Stimulated activated CD4-positive, alpha-beta T cell treated with anti-CD3 and anti-CD28 coated beads, Interleukin-1b, Interleukin-23, amount 100 ng/mL, for 24 hours (primary cell): ENCODE results near the gene SLC10A7.

Experiments used
- DNase-seq, 4 experiments: peaks; one replicate each; pipeline ENCODE4 v3.0.0-alpha.2; 2020; ENCODE audit warnings: low read depth in 4 of 4, low spot score in 1 of 4

SLC10A7 gene

GRCh38 chr4:146222313-146222712, 299.4 kb downstream of the SLC10A7 start:
- no peak for DNase-seq

- DNase-seq = no peak
Observed at GRCh38 chr4:146214238-146214637, 307.5 kb downstream of the SLC10A7 start, which contains the start of gene REELD1. Gene REELD1 (plus strand): TSS chr4:146214538. CDS start chr4:146216953, 2,415 bp downstream.

GRCh38 chr4:146212781-146213180, 309.0 kb downstream of the SLC10A7 start:
- DNase-seq = no peak

- no peak for DNase-seq
Observed at GRCh38 chr4:146211440-146211839, 310.3 kb downstream of the SLC10A7 start.

GRCh38 chr4:146210890-146211289, 310.9 kb downstream of the SLC10A7 start:
- DNase-seq = no peak

GRCh38 chr4:146207410-146207809, 314.3 kb downstream of the SLC10A7 start:
- DNase-seq = no peak
